WTC11 (cell line): ENCODE data around the gene FANCC. TPM values are rescaled to one million over a fixed set of nuclear protein-coding genes. Genes with fewer than 3 reads are reported as not detected.

Experiments
- ATAC-seq: fragments of 200-7000 bp; cut with Tn5 transposase; 2 replicates; pipeline ENCODE4 v1.10.0; 2021; ENCODE audit warnings: mild to moderate bottlenecking, moderate library complexity
- CTCF ChIA-PET: fragments of 300-600 bp; sonication (Branson Sonifier 250); formaldehyde crosslinking; loops from one replicate; lab custom pipeline; 2021; ENCODE audit warnings: antibody characterized with exemption; lab: Charles Lee
- POLR2A ChIA-PET: fragments of 350-600 bp; sonication (Branson Sonifier 250); formaldehyde crosslinking; loops from one replicate; lab custom pipeline; 2021; ENCODE audit warnings: antibody characterized with exemption; lab: Charles Lee
- DNase-seq: peaks from one replicate; pipeline ENCODE4 v3.0.0; 2021; ENCODE audit warnings: low spot score
- H3K27ac Mint-ChIP-seq: 2 replicates; pipeline ENCODE4 v1.8.0; 2021; ENCODE audit warnings: mixed read lengths
- H3K27me3 Mint-ChIP-seq: 2 replicates; pipeline ENCODE4 v1.8.0; 2021; ENCODE audit warnings: low read depth, mild to moderate bottlenecking, moderate library complexity, mixed read lengths
- H3K36me3 Mint-ChIP-seq: 2 replicates; pipeline ENCODE4 v1.8.0; 2021; ENCODE audit warnings: mixed read lengths
- H3K4me1 Mint-ChIP-seq: 2 replicates; pipeline ENCODE4 v1.8.0; 2022; ENCODE audit warnings: mixed read lengths
- H3K4me3 Mint-ChIP-seq: 2 replicates; pipeline ENCODE4 v1.8.0; 2021; ENCODE audit warnings: mild to moderate bottlenecking, moderate library complexity, mixed read lengths
- H3K9me3 Mint-ChIP-seq: 2 replicates; pipeline ENCODE4 v1.8.0; 2021; ENCODE audit warnings: mixed read lengths
- AR ChIP-seq: fragments of 250-450 bp; sonication (Bioruptor Pico); IDR thresholded peaks from 2 replicates; pipeline ENCODE4 v1.9.0; 2021; ENCODE audit warnings: mild to moderate bottlenecking
- ATF1 ChIP-seq: sonication (generic); formaldehyde crosslinking; IDR thresholded peaks from 2 replicates; pipeline ENCODE4 v1.8.1; 2023; ENCODE audit warnings: mild to moderate bottlenecking, moderate library complexity, missing genetic modification reagents
- ATF2 ChIP-seq: sonication (generic); formaldehyde crosslinking; IDR thresholded peaks from 2 replicates; pipeline ENCODE4 v1.8.1; 2022; ENCODE audit warnings: low read depth, missing genetic modification reagents, borderline replicate concordance
- CREM ChIP-seq: sonication (generic); formaldehyde crosslinking; IDR thresholded peaks from 2 replicates; pipeline ENCODE4 v1.8.1; 2022; ENCODE audit warnings: mild to moderate bottlenecking, missing genetic modification reagents, moderate library complexity
- E2F4 ChIP-seq: sonication (generic); formaldehyde crosslinking; IDR thresholded peaks from 2 replicates; pipeline ENCODE4 v1.8.1; 2022; ENCODE audit warnings: low read depth, mild to moderate bottlenecking, moderate library complexity, missing genetic modification reagents, borderline replicate concordance
- E2F5 ChIP-seq: sonication (generic); formaldehyde crosslinking; IDR thresholded peaks from 2 replicates; pipeline ENCODE4 v1.8.1; 2022; ENCODE audit warnings: mild to moderate bottlenecking, moderate library complexity, missing genetic modification reagents
- ETV6 ChIP-seq: sonication (generic); formaldehyde crosslinking; IDR thresholded peaks from 2 replicates; pipeline ENCODE4 v1.8.1; 2022; ENCODE audit warnings: mild to moderate bottlenecking, missing genetic modification reagents
- FOXK1 ChIP-seq: sonication (generic); formaldehyde crosslinking; IDR thresholded peaks from 2 replicates; pipeline ENCODE4 v1.8.0; 2022; ENCODE audit warnings: mild to moderate bottlenecking, moderate library complexity, missing genetic modification reagents
- GABPB1 ChIP-seq: sonication (generic); formaldehyde crosslinking; IDR thresholded peaks from 2 replicates; pipeline ENCODE4 v1.8.1; 2023; ENCODE audit warnings: mild to moderate bottlenecking, missing genetic modification reagents
- GTF2I ChIP-seq: fragments of 250-450 bp; sonication (Bioruptor Pico); conservative IDR thresholded peaks from 2 replicates; pipeline ENCODE4 v1.4.0; 2021; ENCODE audit warnings: mild to moderate bottlenecking
- IRF2 ChIP-seq: sonication (generic); formaldehyde crosslinking; IDR thresholded peaks from 2 replicates; pipeline ENCODE4 v1.8.0; 2022; ENCODE audit warnings: low read depth, missing genetic modification reagents, borderline replicate concordance
- KAT7 ChIP-seq: sonication (generic); formaldehyde crosslinking; IDR thresholded peaks from 2 replicates; pipeline ENCODE4 v1.8.1; 2023; ENCODE audit warnings: missing genetic modification reagents, mild to moderate bottlenecking, borderline replicate concordance
- NFATC4 ChIP-seq: fragments of 250-450 bp; sonication (Bioruptor Pico); IDR thresholded peaks from 2 replicates; pipeline ENCODE4 v1.9.0; 2021; ENCODE audit warnings: mild to moderate bottlenecking
- SOX15 ChIP-seq: fragments of 250-450 bp; sonication (Bioruptor Pico); IDR thresholded peaks from 2 replicates; pipeline ENCODE4 v1.9.0; 2021; ENCODE audit warnings: mild to moderate bottlenecking
- ZNF138 ChIP-seq: sonication (generic); formaldehyde crosslinking; conservative IDR thresholded peaks from 2 replicates; pipeline ENCODE4 v1.8.1; 2022; ENCODE audit warnings: mild to moderate bottlenecking, moderate library complexity, missing genetic modification reagents
- ZNF219 ChIP-seq: sonication (generic); formaldehyde crosslinking; IDR thresholded peaks from 2 replicates; pipeline ENCODE4 v1.8.0; 2023; ENCODE audit warnings: missing genetic modification reagents, mild to moderate bottlenecking, borderline replicate concordance
- ZNF423 ChIP-seq: fragments of 250-450 bp; sonication (Bioruptor Pico); IDR thresholded peaks from 2 replicates; pipeline ENCODE4 v2.1.2; 2022; ENCODE audit warnings: mild to moderate bottlenecking, moderate library complexity
- ZNF532 ChIP-seq: fragments of 250-450 bp; sonication (Bioruptor Pico); IDR thresholded peaks from 2 replicates; pipeline ENCODE4 v1.9.0; 2021; ENCODE audit warnings: mild to moderate bottlenecking, borderline replicate concordance
- ZNF671 ChIP-seq: fragments of 250-450 bp; sonication (Bioruptor Pico); IDR thresholded peaks from 2 replicates; pipeline ENCODE4 v1.8.0; 2021; ENCODE audit warnings: mild to moderate bottlenecking
- ZSCAN18 ChIP-seq: fragments of 250-450 bp; sonication (Bioruptor Pico); IDR thresholded peaks from 2 replicates; pipeline ENCODE4 v2.1.2; 2022; ENCODE audit warnings: mild to moderate bottlenecking, moderate library complexity
- total RNA-seq: library from RNA; stranded (reverse); gene quantifications from 3 replicates; pipeline ENCODE4 v1.2.3, GENCODE V29; 2021

FANCC gene
- total RNA-seq, 1 experiment from 2014 or later: 10.9 TPM

- TF ChIP-seq E2F4 (no peak), E2F5 (CRISPR knock-in tag) (no peak), IRF2 (CRISPR knock-in tag) (no peak), KAT7 (CRISPR knock-in tag) (no peak), ZNF671 (CRISPR knock-in tag) (no peak), ZSCAN18 (no peak)
- TF ChIP-seq, all 79 proteins: peak for 0
These were observed 66.9 kb downstream of the FANCC start (continued) for GRCh38 chr9:95250462-95251221.

GRCh38 chr9:95249986-95250385 is 67.5 kb downstream of the FANCC start:
- ATAC-seq: peak; percentile 85
- POLR2A ChIA-PET: no interaction called here
- H3K4me3 Mint-ChIP-seq: no peak overlapping the region
- TF ChIP-seq GABPB1 (CRISPR knock-in tag) (no peak), ZNF532 (CRISPR knock-in tag) (no peak), AR (CRISPR knock-in tag) (no peak), ZNF219 (CRISPR knock-in tag) (no peak)
- TF ChIP-seq, all 79 proteins: peak for 0
- Mint-ChIP-seq H3K36me3 (peaks cover 6% of the 10 kb centered on the region), H3K4me1 (peaks cover 11% of the 10 kb centered on the region), H3K27ac (no peak overlapping the region), H3K9me3 (no peaks in the 10 kb centered on the region), H3K27me3 (no peaks in the 10 kb centered on the region)
- peak; percentile 37 for DNase-seq
- CTCF ChIA-PET: interaction anchor here (0.6 to 2.8 kb wide), 3 partner anchors 70 to 87 kb away, joined by 3 to 6 read pairs (median 3); no protein-coding TSS in a partner anchor

- DNase-seq (no peak), ATAC-seq (no peak)
- POLR2A ChIA-PET: no interaction called here
- H3K27ac Mint-ChIP-seq: no peak overlapping the region
- no peaks in the 10 kb centered on the region for H3K9me3 Mint-ChIP-seq
- H3K4me1 Mint-ChIP-seq: peaks cover 11% of the 10 kb centered on the region
- H3K36me3 Mint-ChIP-seq: peaks cover 3% of the 10 kb centered on the region; the same call in 1 of the 2 replicates
- no peaks in the 10 kb centered on the region for H3K27me3 Mint-ChIP-seq
- no peak overlapping the region for H3K4me3 Mint-ChIP-seq
- CTCF ChIA-PET: no interaction called here
- TF ChIP-seq GTF2I (CRISPR knock-in tag) (no peak), CREM (CRISPR knock-in tag) (no peak), ETV6 (no peak), SOX15 (CRISPR knock-in tag) (no peak), ATF1 (no peak), ZNF423 (no peak), NFATC4 (CRISPR knock-in tag) (no peak), KAT7 (CRISPR knock-in tag) (no peak), FOXK1 (CRISPR knock-in tag) (no peak), ATF2 (CRISPR knock-in tag) (no peak), ZNF138 (CRISPR knock-in tag) (no peak)
These were observed 71.0 kb downstream of the FANCC start for GRCh38 chr9:95246547-95246946.
